ENCODE measurements around the gene THRB. TPM values are rescaled to one million over a fixed set of nuclear protein-coding genes. Genes with fewer than 3 reads are reported as not detected.

The THRB gene
- total and polyA plus RNA-seq, 5 experiments from 2014 or later, result not detected

DNA sequence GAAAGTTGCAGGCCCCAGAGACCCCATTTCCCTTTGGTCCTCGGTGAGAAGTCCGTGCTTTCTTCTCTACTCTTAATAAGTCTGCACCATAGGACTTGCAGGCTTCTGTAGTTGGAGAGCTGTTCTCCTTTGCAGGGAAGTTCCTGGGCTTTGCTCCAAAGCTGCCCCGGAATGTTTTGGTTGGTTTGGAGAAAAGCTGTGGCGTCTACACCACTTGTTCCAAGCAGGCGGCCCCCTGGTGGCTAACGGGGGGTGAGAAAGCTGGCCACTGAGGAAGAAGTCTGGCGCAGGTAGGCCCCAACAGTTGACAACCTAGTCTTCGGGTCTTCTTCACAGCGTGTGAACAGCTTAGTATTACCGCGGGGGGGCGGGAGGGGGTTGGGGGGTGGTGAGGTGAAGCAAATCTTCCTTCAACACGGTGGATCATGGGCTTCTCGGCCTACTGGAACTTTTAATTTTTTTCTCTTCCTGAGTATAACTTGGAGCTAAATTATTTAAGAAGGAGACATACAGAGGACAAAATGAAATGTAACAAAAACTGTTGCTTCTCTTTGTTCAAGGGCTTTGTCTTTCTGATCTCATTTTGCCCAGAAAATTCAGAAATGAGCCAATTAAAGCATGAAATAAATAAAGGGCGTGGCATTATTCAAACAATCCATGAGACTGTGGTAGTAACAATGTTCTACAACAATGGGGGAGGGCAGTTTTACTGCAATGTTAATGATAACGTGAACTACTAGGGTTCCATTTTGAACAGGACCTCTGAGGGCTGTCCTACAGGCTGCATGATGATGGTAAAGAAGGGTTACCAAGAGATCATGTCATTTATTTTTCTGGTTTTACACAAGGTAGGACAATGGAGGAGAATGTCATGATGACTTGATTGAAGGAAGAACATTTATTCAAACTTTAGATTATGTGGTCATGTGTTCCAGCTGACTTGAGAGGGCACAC is 2.2 kb upstream of the THRB start:
- no peak for ATAC-seq
- Mint-ChIP-seq H3K9me3 (peaks cover 0 to 2% (median 0%) of the 10 kb centered on the region in 9 donors), H3K27ac (no peak overlapping the region), H3K27me3 (peaks cover 20 to 51% (median 41%) of the 10 kb centered on the region in 5 donors), H3K4me1 (peaks cover 3 to 11% (median 7%) of the 10 kb centered on the region in 4 donors), H3K4me3 (peak overlapping the region in 1 of 10 donors; percentile 0), H3K36me3 (no peaks in the 10 kb centered on the region)
- DNase-seq, result no peak
- POLR2A ChIA-PET, result no interaction called here

- Mint-ChIP-seq H3K4me1 (peaks cover 3 to 11% (median 7%) of the 10 kb centered on the region in 4 donors), H3K27me3 (peaks cover 20 to 59% (median 42%) of the 10 kb centered on the region in 5 donors), H3K27ac (no peak overlapping the region), H3K36me3 (no peaks in the 10 kb centered on the region), H3K9me3 (peaks cover 0 to 4% (median 0%) of the 10 kb centered on the region in 9 donors), H3K4me3 (peak overlapping the region in 4 of 10 donors; percentile 53 to 80 (median 61))
- ATAC-seq (no peak), DNase-seq (no peak)
- POLR2A ChIA-PET, result no interaction called here
Measured at GRCh38 chr3:24495326-24495994, 810 bp upstream of the THRB start.

DNA sequence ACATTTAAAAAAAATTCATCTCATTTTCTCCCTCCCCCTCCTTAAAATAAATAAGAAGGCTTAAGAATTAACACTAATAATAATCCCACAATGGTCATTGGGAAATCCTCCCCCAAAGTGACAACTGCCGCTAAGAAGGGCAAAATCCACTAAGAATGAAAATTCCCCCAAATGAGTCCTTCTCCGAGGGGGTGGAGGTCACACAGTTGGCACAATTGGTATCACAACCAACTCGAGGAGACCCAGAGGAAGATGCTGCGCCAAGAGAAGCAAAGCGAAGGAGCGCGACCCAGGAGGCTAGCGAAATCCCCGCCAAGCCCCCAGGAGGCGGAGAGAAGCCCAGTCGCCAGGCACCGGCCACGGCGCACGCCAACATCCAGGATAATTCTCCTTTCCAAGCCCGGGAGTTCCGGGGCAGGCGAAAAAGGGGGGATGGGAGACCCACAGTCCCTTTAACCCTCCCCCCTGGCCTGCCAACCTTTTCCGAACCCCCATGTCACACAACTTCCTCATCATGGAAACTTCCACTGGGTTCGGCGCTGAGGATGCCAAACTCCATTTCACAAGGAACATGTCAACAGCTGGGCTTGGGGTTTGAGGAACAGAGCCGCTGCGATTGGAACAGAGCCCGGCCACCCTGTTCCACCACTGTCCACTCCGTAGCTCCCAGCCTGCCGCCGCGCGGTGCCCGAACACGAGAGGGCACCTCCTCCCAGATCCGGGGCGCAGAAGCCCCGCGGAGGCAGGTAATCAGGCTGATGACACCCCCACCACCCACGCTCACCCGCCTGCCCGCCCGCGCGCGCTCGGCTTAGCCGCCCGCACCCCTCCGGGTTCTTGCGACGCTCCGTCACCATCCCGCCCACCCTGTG is 668 bp downstream of the THRB start:
- Mint-ChIP-seq H3K4me1 (peaks cover 3 to 11% (median 7%) of the 10 kb centered on the region in 4 donors), H3K27ac (no peak overlapping the region)
- DNase-seq, result no peak

GRCh38 chr3:24492971-24493551 is 1.6 kb downstream of the THRB start:
- DNase-seq, result no peak
- Mint-ChIP-seq H3K9me3 (peaks cover 0 to 4% (median 0%) of the 10 kb centered on the region in 9 donors), H3K4me1 (peaks cover 3 to 11% (median 7%) of the 10 kb centered on the region in 4 donors), H3K27ac (no peak overlapping the region), H3K27me3 (peaks cover 20 to 49% (median 42%) of the 10 kb centered on the region in 5 donors), H3K36me3 (no peaks in the 10 kb centered on the region), H3K4me3 (no peak overlapping the region)
- POLR2A ChIA-PET, result no interaction called here
- ATAC-seq, result no peak

More for the DNA sequence above, 668 bp downstream of the THRB start:
- Mint-ChIP-seq H3K9me3 (peaks cover 0 to 4% (median 0%) of the 10 kb centered on the region in 9 donors), H3K4me3 (peak overlapping the region in 5 of 10 donors; percentile 26 to 78 (median 39)), H3K27me3 (peaks cover 20 to 58% (median 42%) of the 10 kb centered on the region in 5 donors), H3K36me3 (no peaks in the 10 kb centered on the region)
- ATAC-seq, result no peak
- POLR2A ChIA-PET, result no interaction called here

- H3K9me3 Mint-ChIP-seq, result peaks cover 0 to 4% (median 0%) of the 10 kb centered on the region in 9 donors
- no peaks in the 10 kb centered on the region for H3K36me3 Mint-ChIP-seq
Measured at GRCh38 chr3:24490151-24490550, 4.5 kb downstream of the THRB start.

GRCh38 chr3:24487325-24488262 is 7.1 kb downstream of the THRB start:
- DNase-seq, result no peak
- Mint-ChIP-seq H3K36me3 (no peaks in the 10 kb centered on the region), H3K4me3 (no peak overlapping the region), H3K27me3 (peaks cover 5 to 16% (median 8%) of the 10 kb centered on the region in 5 donors), H3K4me1 (no peaks in the 10 kb centered on the region), H3K9me3 (peaks cover 0 to 4% (median 0%) of the 10 kb centered on the region in 9 donors), H3K27ac (no peak overlapping the region)
- POLR2A ChIA-PET, result no interaction called here
- no peak for ATAC-seq

More at GRCh38 chr3:24490151-24490550, 4.5 kb downstream of the THRB start:
- Mint-ChIP-seq H3K4me1 (peaks cover under 1 to 5% (median 2%) of the 10 kb centered on the region in 4 donors), H3K27me3 (peaks cover 9 to 24% (median 19%) of the 10 kb centered on the region in 5 donors), H3K4me3 (no peak overlapping the region), H3K27ac (no peak overlapping the region)
- ATAC-seq (no peak), DNase-seq (no peak)
- POLR2A ChIA-PET, result no interaction called here

DNA sequence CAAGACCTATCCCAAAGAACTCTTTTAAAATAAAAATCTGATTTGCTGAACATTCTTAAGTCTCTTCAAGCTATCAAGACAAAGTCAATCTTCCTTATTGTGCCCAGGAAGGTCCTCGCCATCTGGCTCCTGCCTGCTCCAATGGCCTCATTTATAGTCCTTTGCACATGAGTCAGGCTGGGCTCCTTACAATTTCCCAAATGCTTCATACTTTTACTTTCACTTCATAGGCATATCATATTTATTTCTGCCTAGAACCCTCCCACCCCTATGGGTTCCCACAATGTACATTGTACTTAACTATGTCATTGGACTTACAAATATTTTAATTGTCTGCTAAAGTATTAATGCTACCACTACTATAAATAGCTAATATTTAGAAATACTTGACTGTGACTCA is 9.1 kb downstream of the THRB start:
- Mint-ChIP-seq H3K4me1 (no peaks in the 10 kb centered on the region), H3K27me3 (peaks cover 0 to 7% (median 1%) of the 10 kb centered on the region in 5 donors), H3K27ac (no peak overlapping the region), H3K36me3 (no peaks in the 10 kb centered on the region), H3K9me3 (peaks cover 0 to 3% (median 0%) of the 10 kb centered on the region in 9 donors), H3K4me3 (no peak overlapping the region)
- no peak for ATAC-seq
- POLR2A ChIA-PET, result no interaction called here
- no peak for DNase-seq

DNA sequence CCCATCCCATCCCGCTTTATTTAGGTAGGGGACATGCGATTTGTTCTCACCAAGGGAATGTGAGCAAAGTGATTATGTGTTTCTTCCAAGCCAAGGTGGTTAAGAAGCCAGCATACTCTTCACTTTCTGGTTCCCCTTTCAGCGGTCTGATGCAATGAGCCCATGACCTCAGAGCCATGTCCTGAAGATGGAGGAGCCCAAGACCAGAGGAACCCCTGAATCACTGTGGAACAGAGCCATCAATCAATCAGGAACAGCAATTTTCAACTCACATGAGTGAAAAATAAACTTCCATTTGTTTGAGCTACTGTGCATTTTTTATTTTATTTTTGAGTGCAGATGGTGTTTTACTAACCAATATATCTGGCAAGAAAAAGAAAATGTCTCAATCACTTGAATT is 10.8 kb downstream of the THRB start:
- POLR2A ChIA-PET, result no interaction called here

GRCh38 chr3:24482096-24482705 is 12.4 kb downstream of the THRB start:
- no peak for ATAC-seq
- H3K4me3 Mint-ChIP-seq, result no peak overlapping the region
- no peaks in the 10 kb centered on the region for H3K4me1 Mint-ChIP-seq
- H3K27me3 Mint-ChIP-seq, result peaks cover 0 to 9% (median 1%) of the 10 kb centered on the region in 5 donors
- no peaks in the 10 kb centered on the region for H3K36me3 Mint-ChIP-seq
- peaks cover 0 to 7% (median 4%) of the 10 kb centered on the region in 9 donors for H3K9me3 Mint-ChIP-seq
- H3K27ac Mint-ChIP-seq, result no peak overlapping the region
- POLR2A ChIA-PET, result no interaction called here
- no peak for DNase-seq

More for the DNA sequence above, 10.8 kb downstream of the THRB start:
- Mint-ChIP-seq H3K27me3 (peaks cover 0 to 7% (median 1%) of the 10 kb centered on the region in 5 donors), H3K9me3 (peaks cover 0 to 7% (median 0%) of the 10 kb centered on the region in 9 donors), H3K4me3 (no peak overlapping the region), H3K27ac (no peak overlapping the region), H3K4me1 (no peaks in the 10 kb centered on the region), H3K36me3 (no peaks in the 10 kb centered on the region)
- ATAC-seq, result no peak
- no peak for DNase-seq

DNA sequence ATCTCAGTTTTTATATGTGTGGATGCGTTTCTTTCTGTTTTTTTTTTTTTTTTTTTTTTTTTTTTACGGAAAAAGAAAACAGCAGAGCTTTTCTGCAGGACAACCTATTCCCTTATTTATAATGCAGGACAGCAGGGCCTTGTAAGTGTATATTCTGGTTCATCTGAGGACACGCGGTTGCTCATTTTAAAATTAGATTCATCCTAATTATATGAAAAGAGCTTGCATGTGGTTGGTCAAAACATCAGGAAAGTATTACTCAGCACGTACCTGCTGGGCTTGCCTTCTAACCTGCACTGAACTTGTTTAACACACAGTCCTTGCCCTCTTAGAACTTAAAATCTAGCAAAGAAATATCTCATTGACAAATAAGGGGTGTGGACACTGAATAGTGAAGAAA is 13.5 kb downstream of the THRB start:
- no peaks in the 10 kb centered on the region for H3K4me1 Mint-ChIP-seq
- peaks cover 0 to 9% (median 1%) of the 10 kb centered on the region in 5 donors for H3K27me3 Mint-ChIP-seq
- H3K4me3 Mint-ChIP-seq, result no peak overlapping the region
- DNase-seq (no peak), ATAC-seq (no peak)
- POLR2A ChIA-PET, result no interaction called here
- no peak overlapping the region for H3K27ac Mint-ChIP-seq
- no peaks in the 10 kb centered on the region for H3K36me3 Mint-ChIP-seq
- peaks cover 0 to 7% (median 4%) of the 10 kb centered on the region in 9 donors for H3K9me3 Mint-ChIP-seq

DNA sequence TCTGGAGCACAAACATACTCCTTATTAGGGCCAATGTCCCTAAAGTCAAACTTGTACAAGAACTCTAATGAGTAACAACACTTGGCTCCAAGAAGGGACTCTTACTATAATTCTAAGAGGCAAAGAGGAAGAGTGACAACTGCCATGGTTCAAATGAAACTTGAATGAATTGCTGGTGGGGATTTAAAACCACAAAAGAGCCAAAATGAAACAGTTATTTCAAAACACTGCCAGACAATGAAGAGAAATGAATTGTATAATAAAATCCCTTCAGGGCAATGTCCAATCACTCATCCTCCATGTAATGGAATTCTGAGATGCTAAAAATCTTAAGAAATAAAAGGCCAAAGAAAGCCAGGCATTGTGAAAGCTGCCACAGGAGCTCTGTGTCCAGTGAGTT is 14.2 kb downstream of the THRB start:
- Mint-ChIP-seq H3K4me3 (no peak overlapping the region), H3K27me3 (peaks cover 0 to 9% (median 1%) of the 10 kb centered on the region in 5 donors), H3K9me3 (peaks cover 0 to 7% (median 4%) of the 10 kb centered on the region in 9 donors), H3K4me1 (no peaks in the 10 kb centered on the region), H3K36me3 (no peaks in the 10 kb centered on the region), H3K27ac (no peak overlapping the region)
- DNase-seq (no peak), ATAC-seq (no peak)
- POLR2A ChIA-PET, result no interaction called here

Data from naive thymus-derived CD8-positive, alpha-beta T cell (primary cell).